ENCODE results near the gene AIF1.

AIF1 gene

DNA sequence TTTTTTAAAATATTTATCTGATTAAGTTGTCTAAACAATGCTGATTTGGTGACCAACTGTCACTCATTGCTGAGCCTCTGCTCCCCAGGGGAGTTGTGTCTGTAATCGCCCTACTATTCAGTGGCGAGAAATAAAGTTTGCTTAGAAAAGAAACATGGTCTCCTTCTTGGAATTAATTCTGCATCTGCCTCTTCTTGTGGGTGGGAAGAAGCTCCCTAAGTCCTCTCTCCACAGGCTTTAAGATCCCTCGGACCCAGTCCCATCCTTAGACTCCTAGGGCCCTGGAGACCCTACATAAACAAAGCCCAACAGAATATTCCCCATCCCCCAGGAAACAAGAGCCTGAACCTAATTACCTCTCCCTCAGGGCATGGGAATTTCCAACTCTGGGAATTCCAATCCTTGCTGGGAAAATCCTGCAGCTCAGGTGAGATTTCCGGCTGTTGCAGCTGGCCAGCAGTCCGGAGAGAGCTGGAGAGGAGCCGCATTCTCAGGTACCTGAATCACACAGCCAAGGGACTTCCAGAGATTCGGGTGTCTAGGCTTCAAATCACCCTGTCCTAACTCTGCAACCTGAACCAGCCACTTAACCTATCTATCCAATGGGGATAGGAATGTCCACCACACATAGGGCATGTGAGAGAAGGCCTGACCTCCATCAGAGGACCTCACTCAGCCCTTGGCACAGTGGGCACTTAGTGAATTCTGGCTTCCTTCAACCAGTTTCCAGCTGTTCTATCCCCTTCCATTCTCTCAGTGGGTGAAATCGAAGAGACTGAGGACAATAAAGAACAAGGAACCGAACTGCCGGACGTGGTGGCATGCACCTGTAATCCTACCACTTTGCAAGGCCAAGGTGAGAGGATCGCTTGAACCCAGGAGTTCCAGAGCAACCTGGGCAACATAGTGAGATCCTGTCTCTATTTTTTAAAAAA is 36.6 kb upstream of the AIF1 start:
- H3K4me3 ChIP-seq (ENCODE audit: low read depth, low read length): peak overlapping the region; percentile 79
- TF ChIP-seq, protein P1, sequence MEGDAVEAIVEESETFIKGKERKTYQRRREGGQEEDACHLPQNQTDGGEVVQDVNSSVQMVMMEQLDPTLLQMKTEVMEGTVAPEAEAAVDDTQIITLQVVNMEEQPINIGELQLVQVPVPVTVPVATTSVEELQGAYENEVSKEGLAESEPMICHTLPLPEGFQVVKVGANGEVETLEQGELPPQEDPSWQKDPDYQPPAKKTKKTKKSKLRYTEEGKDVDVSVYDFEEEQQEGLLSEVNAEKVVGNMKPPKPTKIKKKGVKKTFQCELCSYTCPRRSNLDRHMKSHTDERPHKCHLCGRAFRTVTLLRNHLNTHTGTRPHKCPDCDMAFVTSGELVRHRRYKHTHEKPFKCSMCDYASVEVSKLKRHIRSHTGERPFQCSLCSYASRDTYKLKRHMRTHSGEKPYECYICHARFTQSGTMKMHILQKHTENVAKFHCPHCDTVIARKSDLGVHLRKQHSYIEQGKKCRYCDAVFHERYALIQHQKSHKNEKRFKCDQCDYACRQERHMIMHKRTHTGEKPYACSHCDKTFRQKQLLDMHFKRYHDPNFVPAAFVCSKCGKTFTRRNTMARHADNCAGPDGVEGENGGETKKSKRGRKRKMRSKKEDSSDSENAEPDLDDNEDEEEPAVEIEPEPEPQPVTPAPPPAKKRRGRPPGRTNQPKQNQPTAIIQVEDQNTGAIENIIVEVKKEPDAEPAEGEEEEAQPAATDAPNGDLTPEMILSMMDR (IDR thresholded peaks at IDR 0.05; ENCODE audit: low read depth, low read length, missing control alignments): no peak

DNA sequence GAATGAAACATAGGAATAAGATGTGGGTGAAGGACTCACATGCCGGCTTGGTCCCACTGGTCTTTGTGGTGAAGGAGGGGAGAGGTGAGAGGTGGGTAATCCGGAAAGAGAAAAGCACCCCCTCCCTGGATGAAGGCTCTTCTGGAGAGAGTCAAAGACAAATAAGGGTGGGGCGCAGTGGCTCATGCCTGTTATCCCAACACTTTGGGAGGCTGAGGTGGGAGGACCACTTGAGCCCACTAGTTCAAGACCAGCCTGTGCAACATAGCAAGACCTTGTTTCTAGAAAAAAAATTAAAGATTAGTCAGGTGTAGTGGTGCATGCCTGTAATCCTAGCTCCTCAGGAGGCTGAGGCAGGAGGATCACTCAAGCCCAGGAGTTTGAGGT is 35.9 kb upstream of the AIF1 start:
- TF ChIP-seq, protein P1 (IDR thresholded peaks at IDR 0.05; ENCODE audit: low read depth, low read length, missing control alignments): no peak
- no peak for DNase-seq (ENCODE audit: low read depth)
- peak overlapping the region; percentile 79; the same call in 1 of the 2 replicates for H3K4me3 ChIP-seq (ENCODE audit: low read depth, low read length)

More for the DNA sequence above, 36.6 kb upstream of the AIF1 start:
- DNase-seq (ENCODE audit: low read depth): no peak

DNA sequence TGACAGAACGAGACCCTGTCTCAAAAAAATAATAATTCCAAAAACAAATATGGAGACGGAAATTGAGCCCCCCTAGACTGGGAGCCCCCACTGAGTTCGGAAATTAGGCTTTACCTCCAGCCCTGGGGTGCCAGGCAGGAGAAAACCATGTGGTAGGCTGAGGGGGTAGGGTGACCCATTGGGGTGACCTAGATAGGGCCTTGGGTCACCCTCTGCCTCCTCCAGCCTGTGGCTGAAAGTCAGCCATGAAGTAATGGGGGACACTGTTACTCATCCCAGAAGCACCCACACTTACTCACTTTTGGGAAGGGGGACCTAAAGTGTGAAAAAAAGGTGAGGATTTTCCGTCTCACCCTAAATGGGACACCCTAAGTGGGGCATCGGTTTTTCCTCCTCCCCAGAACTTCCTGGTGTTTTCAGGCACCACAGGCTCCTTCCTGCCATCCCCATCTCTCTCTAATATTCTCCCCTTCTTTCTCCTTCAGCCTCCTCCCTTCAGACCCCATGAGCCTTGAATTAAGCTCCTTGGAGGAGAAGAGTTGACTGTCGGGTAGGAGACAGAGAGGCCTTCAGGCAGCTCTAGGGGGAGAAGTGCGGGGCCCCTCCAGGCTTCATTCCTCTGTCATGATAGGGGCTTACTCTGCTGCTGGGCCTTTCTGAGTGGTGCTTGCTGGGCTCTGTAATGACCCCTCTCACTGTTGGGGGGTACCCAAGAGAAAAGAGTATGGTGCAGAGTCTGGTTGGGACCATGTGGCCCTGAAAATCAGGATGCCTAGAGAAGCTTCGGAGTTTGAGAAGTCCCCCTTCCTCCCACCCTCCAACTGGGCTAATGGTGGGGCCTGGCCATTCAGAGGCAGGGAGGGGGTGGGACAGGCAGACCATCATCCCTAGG is 35.2 kb upstream of the AIF1 start:
- peak overlapping the region; percentile 87 for H3K4me3 ChIP-seq (ENCODE audit: low read depth, low read length)
- no peak for DNase-seq (ENCODE audit: low read depth)
- TF ChIP-seq, protein P1 (IDR thresholded peaks at IDR 0.05; ENCODE audit: low read depth, low read length, missing control alignments): no peak

DNA sequence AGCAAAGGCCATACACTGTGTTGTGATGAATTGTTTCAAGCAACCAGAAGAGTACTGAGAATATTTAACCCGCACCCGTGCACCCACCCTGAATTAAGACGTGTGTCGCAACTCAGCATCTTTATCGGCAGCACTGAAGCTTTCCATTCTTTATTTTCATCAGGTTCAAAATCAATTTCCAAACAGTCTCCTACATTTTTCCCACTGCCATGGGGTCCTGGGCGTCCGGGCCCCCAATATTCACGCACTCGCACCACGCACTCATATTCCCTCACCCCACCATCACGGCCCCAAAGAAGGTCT is 34.6 kb upstream of the AIF1 start:
- TF ChIP-seq, protein P1 (IDR thresholded peaks at IDR 0.05; ENCODE audit: low read depth, low read length, missing control alignments): no peak
- no peak for DNase-seq (ENCODE audit: low read depth)
- peak overlapping the region; percentile 87 for H3K4me3 ChIP-seq (ENCODE audit: low read depth, low read length)

DNA sequence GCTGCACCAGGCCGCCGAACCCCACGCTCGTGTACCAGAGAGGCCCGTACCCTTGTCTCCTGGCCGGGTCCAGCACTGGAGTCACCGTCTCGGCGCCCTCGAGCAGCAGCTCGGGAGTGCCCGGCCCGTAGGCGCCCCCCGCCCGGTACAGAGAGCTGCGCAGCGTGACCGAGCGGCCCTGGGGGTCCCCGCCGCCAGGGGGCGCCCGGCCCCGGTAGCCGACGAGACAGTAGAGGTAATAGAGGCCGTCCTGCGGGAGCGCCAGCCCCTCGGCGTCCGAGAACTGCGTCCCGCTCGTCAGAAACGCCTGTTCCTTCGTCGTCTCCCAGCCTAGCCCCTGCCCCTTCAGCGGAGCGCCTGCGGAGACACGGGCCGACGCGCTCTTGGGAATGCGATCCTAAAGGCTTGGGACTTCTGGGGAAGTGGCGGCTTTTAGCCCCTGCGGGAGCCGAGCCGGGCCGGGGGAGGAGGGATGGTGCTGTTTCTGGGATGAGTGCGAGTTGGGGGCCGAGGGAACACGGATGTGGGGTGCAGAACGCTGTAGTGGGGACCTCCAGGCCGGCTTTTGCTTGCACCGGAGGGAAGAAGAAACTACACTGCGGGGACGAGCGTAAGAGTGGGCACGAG is 34.1 kb upstream of the AIF1 start:
- TF ChIP-seq, protein P1 (IDR thresholded peaks at IDR 0.05; ENCODE audit: low read depth, low read length, missing control alignments): peak; percentile 96

DNA sequence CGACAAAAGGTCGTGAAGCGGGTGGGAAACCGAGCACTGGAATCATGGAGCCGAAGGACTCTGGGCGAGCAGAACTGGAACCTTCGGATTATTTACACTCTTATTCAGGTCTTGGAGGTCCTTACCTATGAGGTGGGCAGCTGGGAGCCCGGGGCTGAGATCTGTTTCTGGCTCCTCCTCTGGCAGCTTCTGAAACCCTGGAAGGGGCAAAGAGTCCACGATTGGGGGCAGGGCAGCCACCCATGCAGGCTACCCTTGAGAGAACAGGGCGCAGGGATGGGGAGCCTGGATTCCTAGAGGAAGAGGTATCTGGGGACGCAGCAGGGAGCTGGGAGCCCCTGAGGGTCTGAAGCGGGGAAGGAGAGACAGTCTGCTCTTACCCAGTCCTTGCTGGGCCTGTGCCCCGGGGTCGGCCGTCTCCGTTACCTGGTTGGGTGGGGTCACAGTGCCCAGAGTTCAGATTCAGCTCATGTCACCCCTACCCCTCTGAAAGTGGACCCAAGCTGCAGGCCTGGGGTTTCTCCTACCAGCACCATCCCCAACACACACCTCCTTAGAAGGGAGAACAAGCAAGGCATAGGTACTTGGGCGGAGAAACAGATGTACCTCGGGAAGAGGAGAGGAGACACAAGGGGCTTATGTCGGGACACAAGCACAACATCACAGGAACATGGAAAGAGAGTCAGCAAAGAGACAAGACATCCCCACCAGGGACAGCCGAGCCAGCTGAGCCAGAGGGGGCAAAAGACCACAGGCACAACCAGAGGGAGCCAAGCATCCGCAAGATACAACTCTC is 33.4 kb upstream of the AIF1 start:
- DNase-seq (ENCODE audit: low read depth): no peak
- peak overlapping the region; percentile 87 for H3K4me3 ChIP-seq (ENCODE audit: low read depth, low read length)
- TF ChIP-seq, protein P1 (IDR thresholded peaks at IDR 0.05; ENCODE audit: low read depth, low read length, missing control alignments): no peak

More for the DNA sequence above, 34.1 kb upstream of the AIF1 start:
- peak overlapping the region; percentile 87 for H3K4me3 ChIP-seq (ENCODE audit: low read depth, low read length)
- no peak for DNase-seq (ENCODE audit: low read depth)
